Smooth muscle cell (in vitro differentiated cells): Measurements from ENCODE around the gene UNC5B. TPM values are rescaled to one million over a fixed set of nuclear protein-coding genes. Genes with fewer than 3 reads are reported as not detected.

Experiments used
- DNase-seq: peaks from one replicate; lab custom pipeline; 2025; ENCODE audit not compliant: unreplicated experiment; lab: John Stamatoyannopoulos, UW
- H2AFZ ChIP-seq: fragments of 200-600 bp; sonication (generic); 2 replicates; pipeline ENCODE4 v1.6.0; 2016; ENCODE audit warnings: antibody characterized with exemption, low read depth, mild to moderate bottlenecking
- H3F3A ChIP-seq: fragments of 200-600 bp; sonication (generic); 2 replicates; pipeline ENCODE4 v1.6.0; 2017; ENCODE audit warnings: antibody characterized with exemption, low read depth
- H3K27ac ChIP-seq: fragments of 200-600 bp; sonication (generic); 2 replicates; pipeline ENCODE4 v1.5.1; 2016; ENCODE audit warnings: low read depth, mild to moderate bottlenecking
- H3K27me3 ChIP-seq: fragments of 200-600 bp; sonication (generic); 2 replicates; pipeline ENCODE4 v1.6.1; 2016; ENCODE audit warnings: low read depth, mild to moderate bottlenecking
- H3K36me3 ChIP-seq: fragments of 200-600 bp; sonication (generic); 2 replicates; pipeline ENCODE4 v1.5.1; 2016; ENCODE audit warnings: low read depth
- H3K4me1 ChIP-seq: fragments of 200-600 bp; sonication (generic); 2 replicates; pipeline ENCODE4 v1.5.1; 2016; ENCODE audit warnings: low read depth
- H3K4me2 ChIP-seq: fragments of 200-600 bp; sonication (generic); 2 replicates; pipeline ENCODE4 v1.6.0; 2016; ENCODE audit warnings: mild to moderate bottlenecking
- H3K4me3 ChIP-seq: fragments of 200-600 bp; sonication (generic); 2 replicates; pipeline ENCODE4 v1.5.1; 2016; ENCODE audit warnings: mild to moderate bottlenecking
- H3K79me2 ChIP-seq: fragments of 200-600 bp; sonication (generic); 2 replicates; pipeline ENCODE4 v1.6.0; 2016; ENCODE audit warnings: low read depth, mild to moderate bottlenecking
- H3K9ac ChIP-seq: fragments of 200-600 bp; sonication (generic); 2 replicates; pipeline ENCODE4 v1.6.0; 2016; ENCODE audit warnings: low read depth
- H3K9me3 ChIP-seq: fragments of 200-600 bp; sonication (generic); replicated peaks from 2 replicates; pipeline ENCODE4 v1.5.1; 2016; ENCODE audit warnings: low read depth
- H4K20me1 ChIP-seq: fragments of 200-600 bp; sonication (generic); 2 replicates; pipeline ENCODE4 v1.6.0; 2016; ENCODE audit warnings: low read depth
- CTCF ChIP-seq: fragments of 200-600 bp; sonication (generic); IDR thresholded peaks from 2 replicates; pipeline ENCODE4 v1.5.1; 2017; ENCODE audit warnings: borderline replicate concordance, mild to moderate bottlenecking, antibody characterized with exemption; ENCODE audit not compliant: insufficient read depth, poor library complexity, severe bottlenecking
- WGBS: methylation state at CpG from one replicate; pipeline ENCODE4 v1.1.7; 2016; ENCODE audit warnings: low lambda C conversion rate; 5-methylcytosine and 5-hydroxymethylcytosine counted together
- polyA plus RNA-seq: library from polyadenylated mRNA; unstranded; fragments of >200 nt; fragmentation: Nextera tagmentation; extraction: Ambion mirVana; gene quantifications from 2 replicates; pipeline ENCODE4 v1.2.1, GENCODE V29; 2016
- total RNA-seq: library from RNA; depleted of rRNA; stranded (reverse); fragments of >200 nt; gene quantifications from 2 replicates; pipeline ENCODE4 v1.2.3, GENCODE V29; 2014

UNC5B gene
- total and polyA plus RNA-seq, 2 experiments from 2014 or later = 89.6 to 142 TPM

- no peak for DNase-seq
- peak overlapping the region; percentile 60 for H3K4me2 ChIP-seq
- no peak overlapping the region for H3K4me3 ChIP-seq
- peaks cover 46% of the 10 kb centered on the region for H3F3A ChIP-seq
- no peak for TF ChIP-seq CTCF
- peaks cover 92% of the 10 kb centered on the region for H4K20me1 ChIP-seq
- H3K4me1 ChIP-seq = peaks cover 22% of the 10 kb centered on the region
- no peaks in the 10 kb centered on the region for H3K9me3 ChIP-seq
- H3K79me2 ChIP-seq = peaks cover 99% of the 10 kb centered on the region
- H3K36me3 ChIP-seq = no peaks in the 10 kb centered on the region
- H2AFZ ChIP-seq = no peak overlapping the region
- 37% methylated on average over 11 of the region's 11 CpGs for WGBS
- peak overlapping the region; percentile 91 for H3K27ac ChIP-seq
- H3K9ac ChIP-seq = peak overlapping the region; percentile 24
- no peaks in the 10 kb centered on the region for H3K27me3 ChIP-seq
These were observed 10.4 kb downstream of the UNC5B start for GRCh38 chr10:71222601-71223346.

GRCh38 chr10:71223347-71224058 lies 11.1 kb downstream of the UNC5B start:
- H3K4me3 ChIP-seq = no peak overlapping the region
- H3K79me2 ChIP-seq = peaks cover 99% of the 10 kb centered on the region
- H3F3A ChIP-seq = peaks cover 46% of the 10 kb centered on the region
- H4K20me1 ChIP-seq = peaks cover 88% of the 10 kb centered on the region
- H3K4me1 ChIP-seq = peaks cover 21% of the 10 kb centered on the region
- H2AFZ ChIP-seq = no peak overlapping the region
- H3K36me3 ChIP-seq = no peaks in the 10 kb centered on the region
- no peak for DNase-seq
- H3K9me3 ChIP-seq = no peaks in the 10 kb centered on the region
- peak overlapping the region; percentile 34 for H3K4me2 ChIP-seq
- no peaks in the 10 kb centered on the region for H3K27me3 ChIP-seq
- H3K9ac ChIP-seq = no peak overlapping the region
- H3K27ac ChIP-seq = peak overlapping the region; percentile 91
- TF ChIP-seq CTCF = no peak
- 81% methylated on average over 4 of the region's 4 CpGs for WGBS

GRCh38 chr10:71225291-71226058 lies 13.1 kb downstream of the UNC5B start:
- Histone ChIP-seq H3K9me3 (no peaks in the 10 kb centered on the region), H4K20me1 (peaks cover 87% of the 10 kb centered on the region), H3K9ac (no peak overlapping the region), H3K4me2 (no peak overlapping the region), H3K4me3 (no peak overlapping the region), H3K27ac (peak overlapping the region; percentile 24), H3K4me1 (peaks cover 29% of the 10 kb centered on the region), H3F3A (peaks cover 54% of the 10 kb centered on the region), H2AFZ (no peak overlapping the region), H3K36me3 (no peaks in the 10 kb centered on the region), H3K27me3 (no peaks in the 10 kb centered on the region), H3K79me2 (peaks cover 99% of the 10 kb centered on the region)
- DNase-seq = no peak
- TF ChIP-seq CTCF = no peak
- 86% methylated on average over 12 of the region's 12 CpGs for WGBS
